ENCODE results near the gene TMCC3.

The TMCC3 gene

GRCh38 chr12:94667031-94667540 lies 16.7 kb upstream of the TMCC3 start:
- CTCF ChIA-PET, result interaction anchor here (0.6 to 0.7 kb wide), 2 partner anchors 191 to 1043 kb away, joined by 3 read pairs; no protein-coding TSS in a partner anchor
- H3K27ac ChIP-seq, result no peak overlapping the region
- POLR2A ChIA-PET (ENCODE audit: low non-redundant PET), result no interaction called here
- DNase-seq (ENCODE audit: low spot score), result no peak
- no peak for TF ChIP-seq CTCF (conservative IDR thresholded peaks at IDR 0.05; ENCODE audit: low read depth)

- no peak for DNase-seq (ENCODE audit: low spot score)
- ChIA-PET CTCF (no interaction called here), POLR2A (ENCODE audit: low non-redundant PET) (interaction anchor here (0.6 kb wide), 1 partner anchor 13 kb away, joined by 3 read pairs; no protein-coding TSS in a partner anchor)
- H3K27ac ChIP-seq, result no peak overlapping the region
- TF ChIP-seq CTCF (conservative IDR thresholded peaks at IDR 0.05; ENCODE audit: low read depth), result no peak
These were observed 15.8 kb upstream of the TMCC3 start for GRCh38 chr12:94666158-94666557.

GRCh38 chr12:94663702-94664101 lies 13.3 kb upstream of the TMCC3 start:
- ChIA-PET CTCF (no interaction called here), POLR2A (ENCODE audit: low non-redundant PET) (no interaction called here)
- no peak for TF ChIP-seq CTCF (conservative IDR thresholded peaks at IDR 0.05; ENCODE audit: low read depth)

GRCh38 chr12:94663071-94663470 lies 12.7 kb upstream of the TMCC3 start:
- TF ChIP-seq CTCF (conservative IDR thresholded peaks at IDR 0.05; ENCODE audit: low read depth), result no peak
- DNase-seq (ENCODE audit: low spot score), result no peak
- ChIA-PET POLR2A (ENCODE audit: low non-redundant PET) (no interaction called here), CTCF (no interaction called here)
- H3K27ac ChIP-seq, result no peak overlapping the region

More at GRCh38 chr12:94663702-94664101, 13.3 kb upstream of the TMCC3 start:
- DNase-seq (ENCODE audit: low spot score), result no peak
- no peak overlapping the region for H3K27ac ChIP-seq

- DNase-seq (ENCODE audit: low spot score), result peak; percentile 19
- CTCF ChIA-PET, result interaction anchor here (0.6 kb wide), 1 partner anchor 76 kb away, joined by 3 read pairs; no protein-coding TSS in a partner anchor
- POLR2A ChIA-PET (ENCODE audit: low non-redundant PET), result no interaction called here
- peak overlapping the region; percentile 82 for H3K27ac ChIP-seq
- no peak for TF ChIP-seq CTCF (conservative IDR thresholded peaks at IDR 0.05; ENCODE audit: low read depth)
These were observed 10.1 kb upstream of the TMCC3 start for GRCh38 chr12:94660436-94660835.

- ChIA-PET POLR2A (ENCODE audit: low non-redundant PET) (interaction anchor here (0.6 kb wide), 1 partner anchor 302 kb away, joined by 3 read pairs; no protein-coding TSS in a partner anchor), CTCF (interaction anchor here (0.6 kb wide), 1 partner anchor 77 kb away, joined by 3 read pairs; no protein-coding TSS in a partner anchor)
- H3K27ac ChIP-seq, result peak overlapping the region; percentile 78
- no peak for DNase-seq (ENCODE audit: low spot score)
- no peak for TF ChIP-seq CTCF (conservative IDR thresholded peaks at IDR 0.05; ENCODE audit: low read depth)
These were observed 9.1 kb upstream of the TMCC3 start for GRCh38 chr12:94659346-94659930.
